Activated CD8-positive, alpha-beta T cell treated with anti-CD3 and anti-CD28 coated beads, Interleukin-2, amount 10 ng/mL, durations not matched to agents 7 days and 5 days (primary cell): ENCODE data around the gene ZBTB16. TPM values are rescaled to one million over a fixed set of nuclear protein-coding genes. Genes with fewer than 3 reads are reported as not detected.
A peak's percentile ranks its signal among the peaks of the same experiment; 100 is the strongest.

ENCODE experiments used
- ATAC-seq: fragments of 150-1000 bp; cut with Tn5 transposase; one replicate; pipeline ENCODE4 v1.10.0; 2021; ENCODE audit warnings: moderate library complexity
- CTCF ChIA-PET: fragments of 350-600 bp; sonication (Branson Sonifier 250); formaldehyde crosslinking; loops from one replicate; lab custom pipeline; 2021; ENCODE audit warnings: antibody characterized with exemption; lab: Charles Lee
- POLR2A ChIA-PET: fragments of 350-600 bp; sonication (Branson Sonifier 250); formaldehyde crosslinking; loops from one replicate; lab custom pipeline; 2021; ENCODE audit warnings: antibody characterized with exemption; lab: Charles Lee
- DNase-seq: peaks from one replicate; pipeline ENCODE4 v3.0.0-alpha.2; 2020
- H3K27ac Mint-ChIP-seq: one replicate; pipeline ENCODE4 v1.8.0; 2021; ENCODE audit warnings: mild to moderate bottlenecking, mixed read lengths
- H3K27me3 Mint-ChIP-seq: one replicate; pipeline ENCODE4 v1.8.0; 2021; ENCODE audit warnings: low read depth, mixed read lengths
- H3K36me3 Mint-ChIP-seq: one replicate; pipeline ENCODE4 v1.8.0; 2021; ENCODE audit warnings: low read depth, mixed read lengths
- H3K4me1 Mint-ChIP-seq: one replicate; pipeline ENCODE4 v1.8.0; 2021; ENCODE audit warnings: low read depth, mixed read lengths
- H3K4me3 Mint-ChIP-seq: one replicate; pipeline ENCODE4 v1.8.0; 2021; ENCODE audit warnings: mild to moderate bottlenecking, mixed read lengths
- H3K9me3 Mint-ChIP-seq: one replicate; pipeline ENCODE4 v1.8.0; 2022; ENCODE audit warnings: mixed read lengths; ENCODE audit not compliant: insufficient read depth
- total RNA-seq, 2 experiments: library from RNA; stranded (reverse); gene quantifications; one replicate each; pipeline ENCODE4 v1.2.3, GENCODE V29; 2021

ZBTB16 gene
- total RNA-seq, 2 experiments from 2014 or later, result 16.3 to 16.4 TPM

DNA sequence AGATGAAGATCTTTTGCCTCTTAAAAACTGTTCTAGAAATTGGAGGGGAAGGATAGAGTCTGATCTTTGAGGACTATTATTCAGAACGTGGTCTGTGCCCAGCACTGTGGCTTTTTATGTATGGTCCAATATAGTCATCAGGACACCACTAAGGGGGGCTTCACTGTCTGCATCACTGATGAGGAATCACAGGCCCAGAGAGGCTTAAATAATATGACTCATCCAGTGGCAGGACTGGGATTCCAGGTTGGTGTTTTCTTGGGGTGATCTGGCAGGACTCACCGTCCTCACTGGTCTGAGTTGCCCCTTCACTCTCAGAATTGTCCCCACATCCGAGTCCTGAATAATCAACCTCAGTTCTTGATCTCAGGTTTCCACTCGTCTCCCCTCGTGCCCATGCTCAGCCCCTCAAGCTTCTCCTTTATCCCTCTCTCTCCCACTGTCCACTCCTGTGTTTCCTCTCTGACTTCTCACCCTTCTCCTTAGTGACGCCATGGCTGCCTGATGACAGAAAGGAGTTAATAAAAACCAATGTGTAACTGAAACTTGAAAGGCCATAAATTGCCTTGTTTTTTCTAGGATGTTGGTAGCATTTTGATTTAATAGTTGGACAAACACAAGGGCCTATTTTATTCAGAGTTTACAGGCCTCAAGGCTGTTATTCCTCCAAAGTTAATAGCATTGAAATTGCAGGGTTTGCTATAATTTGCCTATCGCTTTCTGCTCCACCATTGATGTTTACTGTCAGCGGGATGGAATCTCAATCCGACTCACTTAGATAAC, 141.0 kb downstream of the ZBTB16 start:
- DNase-seq (no peak), ATAC-seq (no peak)
- H3K9me3 Mint-ChIP-seq, result no peaks in the 10 kb centered on the region
- ChIA-PET POLR2A (interaction anchor here (0.7 kb wide), 1 partner anchor 19 kb away, joined by 4 read pairs; no protein-coding TSS in a partner anchor), CTCF (no interaction called here)
- no peak overlapping the region for H3K27ac Mint-ChIP-seq
- H3K4me1 Mint-ChIP-seq, result peaks cover 25% of the 10 kb centered on the region
- H3K36me3 Mint-ChIP-seq, result peaks cover 3% of the 10 kb centered on the region
- no peaks in the 10 kb centered on the region for H3K27me3 Mint-ChIP-seq
- H3K4me3 Mint-ChIP-seq, result no peak overlapping the region

DNA sequence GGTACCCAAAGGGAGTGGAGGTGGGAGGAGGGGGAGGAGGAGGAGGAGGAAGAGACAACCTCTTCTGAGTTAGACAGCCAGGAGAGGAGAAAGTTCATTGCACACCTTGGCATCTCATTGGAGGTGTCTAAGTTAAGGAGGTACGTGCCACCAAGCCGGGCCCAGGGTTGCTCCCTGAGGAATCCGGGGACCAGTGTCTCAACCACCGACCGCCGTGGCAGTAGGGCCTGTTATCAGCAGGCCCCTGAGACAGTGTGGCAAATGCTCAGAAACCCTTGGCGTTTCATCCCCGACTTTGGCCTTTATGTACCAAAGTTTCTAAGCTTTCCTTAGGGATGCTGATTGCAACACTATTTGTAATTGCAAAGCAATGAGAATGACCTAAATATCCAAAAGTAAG, 141.7 kb downstream of the ZBTB16 start:
- Mint-ChIP-seq H3K27ac (no peak overlapping the region), H3K27me3 (no peaks in the 10 kb centered on the region), H3K36me3 (peaks cover 3% of the 10 kb centered on the region), H3K9me3 (no peaks in the 10 kb centered on the region), H3K4me3 (no peak overlapping the region), H3K4me1 (peaks cover 22% of the 10 kb centered on the region)
- ATAC-seq, result no peak
- no peak for DNase-seq
- ChIA-PET CTCF (interaction anchor here (1.9 kb wide), 1 partner anchor 60 kb away, joined by 9 read pairs; no protein-coding TSS in a partner anchor), POLR2A (no interaction called here)

- peaks cover 3% of the 10 kb centered on the region for H3K36me3 Mint-ChIP-seq
- H3K9me3 Mint-ChIP-seq, result no peaks in the 10 kb centered on the region
- no peaks in the 10 kb centered on the region for H3K27me3 Mint-ChIP-seq
- ATAC-seq (no peak), DNase-seq (no peak)
- ChIA-PET CTCF (interaction anchor here (1.9 kb wide), 1 partner anchor 59 kb away, joined by 9 read pairs; no protein-coding TSS in a partner anchor), POLR2A (no interaction called here)
- no peak overlapping the region for H3K4me3 Mint-ChIP-seq
- H3K27ac Mint-ChIP-seq, result no peak overlapping the region
- peaks cover 22% of the 10 kb centered on the region for H3K4me1 Mint-ChIP-seq
Measured at GRCh38 chr11:114202011-114202609, 142.6 kb downstream of the ZBTB16 start.

DNA sequence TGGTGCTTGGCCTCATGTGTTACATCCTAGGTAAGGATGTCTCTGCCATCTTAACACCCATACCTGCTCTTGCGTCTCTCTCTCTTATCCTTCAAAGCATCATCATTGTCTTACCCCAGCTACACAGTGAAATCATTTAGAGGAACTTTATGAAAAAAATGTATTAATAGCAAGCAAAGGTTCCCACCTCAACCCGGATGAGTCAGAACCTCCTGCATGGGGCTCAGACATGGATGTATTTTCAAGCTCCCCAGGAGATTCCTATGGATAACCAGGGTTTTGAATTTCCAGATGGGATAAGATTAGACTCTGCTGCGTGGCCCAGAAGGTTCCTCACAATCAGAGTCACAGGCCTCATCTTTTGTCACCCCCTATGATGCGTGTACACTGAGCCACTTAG, 147.6 kb downstream of the ZBTB16 start:
- H3K27ac Mint-ChIP-seq, result peak overlapping the region; percentile 75

GRCh38 chr11:114208377-114208776, 148.9 kb downstream of the ZBTB16 start:
- CTCF ChIA-PET, result interaction anchor here (0.7 to 1.6 kb wide), 5 partner anchors 12 to 137 kb away, joined by 3 to 5 read pairs (median 4); no protein-coding TSS in a partner anchor
- DNase-seq (peak; percentile 58), ATAC-seq (peak; percentile 93)
- H3K27me3 Mint-ChIP-seq, result no peaks in the 10 kb centered on the region
- peaks cover 65% of the 10 kb centered on the region for H3K4me1 Mint-ChIP-seq
- peak overlapping the region; percentile 70 for H3K27ac Mint-ChIP-seq
- peaks cover 9% of the 10 kb centered on the region for H3K36me3 Mint-ChIP-seq
- POLR2A ChIA-PET, result interaction anchor here (0.6 to 1.1 kb wide), 2 partner anchors 26 to 134 kb away, joined by 3 to 4 read pairs; no protein-coding TSS in a partner anchor
- no peaks in the 10 kb centered on the region for H3K9me3 Mint-ChIP-seq
- peak overlapping the region; percentile 3 for H3K4me3 Mint-ChIP-seq

More for the DNA sequence above, 147.6 kb downstream of the ZBTB16 start:
- no peak overlapping the region for H3K4me3 Mint-ChIP-seq
- no peak for ATAC-seq
- H3K36me3 Mint-ChIP-seq, result peaks cover 9% of the 10 kb centered on the region
- H3K27me3 Mint-ChIP-seq, result no peaks in the 10 kb centered on the region
- ChIA-PET POLR2A (no interaction called here), CTCF (interaction anchor here (1.2 to 1.6 kb wide), 4 partner anchors 11 to 54 kb away, joined by 4 to 7 read pairs (median 4); no protein-coding TSS in a partner anchor)
- H3K4me1 Mint-ChIP-seq, result peaks cover 64% of the 10 kb centered on the region
- no peak for DNase-seq
- H3K9me3 Mint-ChIP-seq, result no peaks in the 10 kb centered on the region

DNA sequence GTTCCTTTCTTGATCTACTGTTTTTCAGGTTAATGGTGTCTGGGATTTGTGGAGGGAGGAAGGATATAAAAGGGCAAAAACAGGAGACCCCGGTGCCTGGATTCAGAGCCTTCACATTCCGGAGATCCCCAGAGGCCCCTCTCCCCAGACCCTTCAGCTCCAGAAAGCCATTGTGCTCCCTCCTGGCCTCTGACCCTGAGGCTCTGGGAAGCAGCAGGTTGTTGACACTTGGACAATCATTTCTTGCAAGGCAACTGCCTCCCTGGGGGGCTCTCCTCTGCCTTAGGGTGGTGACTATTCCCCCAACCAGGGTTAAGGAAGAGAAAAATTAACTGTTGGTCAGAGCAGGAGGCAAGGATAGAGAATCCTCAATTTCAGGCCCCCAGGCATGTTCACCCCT, 149.8 kb downstream of the ZBTB16 start:
- peaks cover 8% of the 10 kb centered on the region for H3K36me3 Mint-ChIP-seq
- H3K9me3 Mint-ChIP-seq, result no peaks in the 10 kb centered on the region
- no peak overlapping the region for H3K4me3 Mint-ChIP-seq
- H3K27ac Mint-ChIP-seq, result peak overlapping the region; percentile 41
- H3K27me3 Mint-ChIP-seq, result no peaks in the 10 kb centered on the region
- ChIA-PET CTCF (interaction anchor here (1.0 to 1.2 kb wide), 2 partner anchors 26 to 52 kb away, joined by 3 to 5 read pairs; no protein-coding TSS in a partner anchor), POLR2A (no interaction called here)
- ATAC-seq (no peak), DNase-seq (no peak)
- H3K4me1 Mint-ChIP-seq, result peaks cover 73% of the 10 kb centered on the region

- H3K4me1 Mint-ChIP-seq, result peaks cover 77% of the 10 kb centered on the region
- peak overlapping the region; percentile 41 for H3K27ac Mint-ChIP-seq
- no peaks in the 10 kb centered on the region for H3K9me3 Mint-ChIP-seq
- H3K36me3 Mint-ChIP-seq, result peaks cover 6% of the 10 kb centered on the region
- CTCF ChIA-PET, result interaction anchor here (1.0 to 1.2 kb wide), 3 partner anchors 10 to 51 kb away, joined by 3 to 5 read pairs (median 3); no protein-coding TSS in a partner anchor
- no peak for DNase-seq
- H3K27me3 Mint-ChIP-seq, result no peaks in the 10 kb centered on the region
- H3K4me3 Mint-ChIP-seq, result no peak overlapping the region
- no peak for ATAC-seq
- POLR2A ChIA-PET, result no interaction called here
Measured at GRCh38 chr11:114209904-114210303, 150.4 kb downstream of the ZBTB16 start.

DNA sequence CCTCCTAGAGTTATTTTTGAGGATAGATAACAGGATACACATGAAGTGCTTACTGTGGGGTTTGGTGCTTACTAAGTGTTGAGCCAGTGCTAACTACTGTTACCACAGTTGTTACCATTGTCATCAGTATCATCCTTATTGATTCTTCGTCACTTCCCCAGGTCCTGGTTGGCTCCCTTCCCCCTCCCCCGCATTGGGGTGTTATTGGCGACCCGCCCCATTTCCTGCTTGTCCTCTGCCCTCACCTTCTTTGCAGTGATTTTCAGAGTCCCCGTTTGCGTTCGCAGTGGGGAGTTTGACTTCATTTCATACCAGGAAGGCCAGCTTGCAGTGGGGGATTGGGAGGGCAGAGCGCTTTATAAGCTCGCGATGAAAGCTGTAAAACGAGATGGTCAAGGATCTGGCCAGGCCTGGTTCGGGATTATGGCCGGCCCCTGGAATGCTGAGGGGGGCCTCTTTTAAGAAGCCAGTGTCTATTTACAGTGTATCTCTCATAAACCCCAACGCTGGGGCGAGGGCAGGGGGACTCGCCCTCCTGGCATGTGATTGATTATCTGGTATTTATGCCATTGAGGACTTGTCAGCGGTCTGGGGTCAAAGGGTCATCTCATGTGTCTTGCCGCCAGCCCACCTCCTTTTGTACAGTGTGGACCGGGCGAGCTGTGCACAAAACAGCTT, 152.1 kb downstream of the ZBTB16 start:
- ATAC-seq (no peak), DNase-seq (no peak)
- CTCF ChIA-PET, result no interaction called here
- Mint-ChIP-seq H3K36me3 (peaks cover 8% of the 10 kb centered on the region), H3K4me3 (no peak overlapping the region), H3K4me1 (peaks cover 85% of the 10 kb centered on the region), H3K27ac (peak overlapping the region; percentile 32), H3K9me3 (no peaks in the 10 kb centered on the region), H3K27me3 (no peaks in the 10 kb centered on the region)
- POLR2A ChIA-PET, result no interaction called here

DNA sequence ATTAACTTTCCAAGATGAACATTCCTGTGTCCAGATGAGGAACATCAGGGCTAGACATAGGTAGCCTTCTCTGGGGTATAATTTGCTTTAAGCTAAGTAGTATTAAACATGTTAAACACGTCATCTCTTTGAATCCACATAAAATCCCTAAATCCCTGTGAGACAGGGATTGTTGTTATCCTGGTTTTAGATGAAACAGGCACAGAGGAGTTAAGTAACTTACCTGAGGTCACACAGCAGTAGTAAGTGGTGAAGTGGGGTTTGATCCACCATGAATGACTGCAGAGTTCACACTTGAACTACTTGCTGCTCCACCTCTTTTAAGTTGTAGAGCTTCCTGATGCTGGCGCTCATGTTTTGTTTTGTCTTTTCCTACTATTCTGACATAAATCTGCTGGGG, 154.1 kb downstream of the ZBTB16 start:
- no peaks in the 10 kb centered on the region for H3K27me3 Mint-ChIP-seq
- no peaks in the 10 kb centered on the region for H3K9me3 Mint-ChIP-seq
- ATAC-seq, result no peak
- CTCF ChIA-PET, result interaction anchor here (1.5 to 1.6 kb wide), 2 partner anchors 31 to 48 kb away, joined by 5 to 6 read pairs; no protein-coding TSS in a partner anchor
- H3K27ac Mint-ChIP-seq, result no peak overlapping the region
- H3K36me3 Mint-ChIP-seq, result peaks cover 11% of the 10 kb centered on the region
- no peak overlapping the region for H3K4me3 Mint-ChIP-seq
- POLR2A ChIA-PET, result no interaction called here
- peaks cover 85% of the 10 kb centered on the region for H3K4me1 Mint-ChIP-seq
- no peak for DNase-seq

GRCh38 chr11:114215428-114215827, 155.9 kb downstream of the ZBTB16 start:
- Mint-ChIP-seq H3K27ac (peak overlapping the region; percentile 85), H3K27me3 (no peaks in the 10 kb centered on the region), H3K4me1 (peaks cover 78% of the 10 kb centered on the region), H3K9me3 (no peaks in the 10 kb centered on the region), H3K36me3 (peaks cover 15% of the 10 kb centered on the region), H3K4me3 (peak overlapping the region; percentile 35)
- CTCF ChIA-PET, result interaction anchor here (0.5 to 3.7 kb wide), 5 partner anchors 23 to 221 kb away, joined by 3 to 14 read pairs (median 4); no protein-coding TSS in a partner anchor
- ATAC-seq (no peak), DNase-seq (no peak)
- POLR2A ChIA-PET, result no interaction called here
